Measurements from ENCODE around the gene DLGAP1. TPM values are rescaled to one million over a fixed set of nuclear protein-coding genes. Genes with fewer than 3 reads are reported as not detected.

DLGAP1 gene
- total and polyA plus RNA-seq, 10 of the 15 experiments (the other 5 are each of a cell fraction or from before 2014, with no cell fraction given) = 0.23 to 27.6 (median 1.9) TPM

DNA sequence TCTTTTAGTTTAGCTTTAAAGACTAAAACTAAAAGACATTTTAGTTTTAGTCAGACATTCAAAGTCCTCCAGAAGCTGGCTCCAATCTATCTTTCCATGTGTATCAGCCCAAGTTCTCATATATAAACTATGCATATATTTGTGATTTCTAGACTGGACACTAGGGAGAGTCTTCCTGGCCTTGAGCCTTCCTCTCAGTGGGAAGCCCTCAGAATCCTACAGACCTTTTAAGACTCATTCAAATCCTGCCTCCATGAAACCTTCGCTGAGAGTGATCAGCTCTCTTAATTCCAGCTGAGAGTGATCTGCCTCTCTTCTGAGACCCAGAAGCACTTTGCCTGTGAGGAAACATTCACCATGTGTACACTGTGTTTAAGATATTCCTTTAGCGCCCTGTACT lies 552.4 kb downstream of the DLGAP1 start (continued):
- TF ChIP-seq, protein P1, sequence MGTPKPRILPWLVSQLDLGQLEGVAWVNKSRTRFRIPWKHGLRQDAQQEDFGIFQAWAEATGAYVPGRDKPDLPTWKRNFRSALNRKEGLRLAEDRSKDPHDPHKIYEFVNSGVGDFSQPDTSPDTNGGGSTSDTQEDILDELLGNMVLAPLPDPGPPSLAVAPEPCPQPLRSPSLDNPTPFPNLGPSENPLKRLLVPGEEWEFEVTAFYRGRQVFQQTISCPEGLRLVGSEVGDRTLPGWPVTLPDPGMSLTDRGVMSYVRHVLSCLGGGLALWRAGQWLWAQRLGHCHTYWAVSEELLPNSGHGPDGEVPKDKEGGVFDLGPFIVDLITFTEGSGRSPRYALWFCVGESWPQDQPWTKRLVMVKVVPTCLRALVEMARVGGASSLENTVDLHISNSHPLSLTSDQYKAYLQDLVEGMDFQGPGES (IDR thresholded peaks at IDR 0.05) = no peak

DNA sequence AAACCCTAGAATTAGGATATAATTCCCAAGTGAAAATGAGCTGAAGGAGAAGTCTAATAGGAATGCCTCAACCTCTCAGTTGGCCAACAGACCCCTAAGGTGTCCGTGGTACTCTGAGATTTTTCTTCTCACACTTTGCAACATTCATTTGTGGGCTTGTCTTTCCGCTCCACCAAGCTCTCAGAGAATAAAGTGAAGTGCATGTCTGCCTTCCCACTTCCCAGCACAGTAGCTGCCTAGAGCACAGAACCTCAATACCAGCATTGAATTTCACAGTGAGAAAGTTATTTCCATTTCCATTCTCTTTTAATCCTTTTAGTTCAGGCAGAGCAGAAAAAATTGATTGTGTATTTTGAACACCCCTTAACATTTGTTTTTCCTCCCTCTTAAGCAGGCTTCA lies 553.3 kb downstream of the DLGAP1 start:
- no peak overlapping the region for H3K4me2 ChIP-seq (ENCODE audit: control insufficient read depth, insufficient read depth)
- H3K27me3 ChIP-seq (replicated peaks in 1 of 2; ENCODE audit: control insufficient read depth in 2 of 2, insufficient read depth in 2 of 2, low read length in 1 of 2) = no peaks in the 10 kb centered on the region
- no peak overlapping the region for H2AFZ ChIP-seq (ENCODE audit: control insufficient read depth, low read depth, low read length)
- ATAC-seq (no peak), DNase-seq (ENCODE audit: low read depth, low spot score) (no peak), FAIRE-seq (no peak)
- RAD21 ChIA-PET (ENCODE audit: unreplicated experiment) = no interaction called here
- 5% methylated on average over 2 of the region's 2 CpGs for WGBS (ENCODE audit: insufficient coverage, insufficient replicate concordance, low lambda C conversion rate, missing lambda C conversion rate)
- SMC1A ChIA-PET (ENCODE audit: uncharacterized antibody, unreplicated experiment) = interaction anchor here (1.1 to 2.0 kb wide), 4 partner anchors 12 to 30 kb away, joined by 3 to 5 read pairs (median 4); no protein-coding TSS in a partner anchor
- intact Hi-C loops (cut with micrococcal nuclease; ENCODE audit: unreplicated experiment) (no loop called here), in situ Hi-C loops (cut with MboI) (no loop called here)
- no peaks in the 10 kb centered on the region for H3K4me1 ChIP-seq (ENCODE audit: control insufficient read depth, insufficient read depth, low read length)
- H3K9ac ChIP-seq (ENCODE audit: control insufficient read depth, insufficient read depth, low read length) = no peak overlapping the region
- no peaks in the 10 kb centered on the region for H3K36me3 ChIP-seq (ENCODE audit: control insufficient read depth in 2 of 2, insufficient read depth in 2 of 2, low read length in 1 of 2)
- H3K27ac ChIP-seq (ENCODE audit: control insufficient read depth, insufficient read depth) = no peak overlapping the region
- no peaks in the 10 kb centered on the region for H3K9me3 ChIP-seq (replicated peaks; ENCODE audit: control insufficient read depth, insufficient read depth, low read length)
- POLR2A ChIA-PET = no interaction called here
- H3K79me2 ChIP-seq (ENCODE audit: control insufficient read depth, insufficient read depth, low read length) = no peaks in the 10 kb centered on the region
- CTCF ChIA-PET = interaction anchor here (0.9 to 2.4 kb wide), 3 partner anchors 9 to 1156 kb away, joined by 3 to 5 read pairs (median 3); no protein-coding TSS in a partner anchor
- H3K4me3 ChIP-seq = no peak overlapping the region
- no peaks in the 10 kb centered on the region for H4K20me1 ChIP-seq (ENCODE audit: control insufficient read depth, insufficient read depth)
- BruUV-seq (replicated peaks) = no TSS peak
- TF ChIP-seq, protein P2, sequence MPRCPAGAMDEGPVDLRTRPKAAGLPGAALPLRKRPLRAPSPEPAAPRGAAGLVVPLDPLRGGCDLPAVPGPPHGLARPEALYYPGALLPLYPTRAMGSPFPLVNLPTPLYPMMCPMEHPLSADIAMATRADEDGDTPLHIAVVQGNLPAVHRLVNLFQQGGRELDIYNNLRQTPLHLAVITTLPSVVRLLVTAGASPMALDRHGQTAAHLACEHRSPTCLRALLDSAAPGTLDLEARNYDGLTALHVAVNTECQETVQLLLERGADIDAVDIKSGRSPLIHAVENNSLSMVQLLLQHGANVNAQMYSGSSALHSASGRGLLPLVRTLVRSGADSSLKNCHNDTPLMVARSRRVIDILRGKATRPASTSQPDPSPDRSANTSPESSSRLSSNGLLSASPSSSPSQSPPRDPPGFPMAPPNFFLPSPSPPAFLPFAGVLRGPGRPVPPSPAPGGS (IDR thresholded peaks at IDR 0.05; ENCODE audit: borderline replicate concordance, insufficient read depth, low read depth, low read length, poor library complexity, severe bottlenecking) = no peak
- TF ChIP-seq, protein P3, sequence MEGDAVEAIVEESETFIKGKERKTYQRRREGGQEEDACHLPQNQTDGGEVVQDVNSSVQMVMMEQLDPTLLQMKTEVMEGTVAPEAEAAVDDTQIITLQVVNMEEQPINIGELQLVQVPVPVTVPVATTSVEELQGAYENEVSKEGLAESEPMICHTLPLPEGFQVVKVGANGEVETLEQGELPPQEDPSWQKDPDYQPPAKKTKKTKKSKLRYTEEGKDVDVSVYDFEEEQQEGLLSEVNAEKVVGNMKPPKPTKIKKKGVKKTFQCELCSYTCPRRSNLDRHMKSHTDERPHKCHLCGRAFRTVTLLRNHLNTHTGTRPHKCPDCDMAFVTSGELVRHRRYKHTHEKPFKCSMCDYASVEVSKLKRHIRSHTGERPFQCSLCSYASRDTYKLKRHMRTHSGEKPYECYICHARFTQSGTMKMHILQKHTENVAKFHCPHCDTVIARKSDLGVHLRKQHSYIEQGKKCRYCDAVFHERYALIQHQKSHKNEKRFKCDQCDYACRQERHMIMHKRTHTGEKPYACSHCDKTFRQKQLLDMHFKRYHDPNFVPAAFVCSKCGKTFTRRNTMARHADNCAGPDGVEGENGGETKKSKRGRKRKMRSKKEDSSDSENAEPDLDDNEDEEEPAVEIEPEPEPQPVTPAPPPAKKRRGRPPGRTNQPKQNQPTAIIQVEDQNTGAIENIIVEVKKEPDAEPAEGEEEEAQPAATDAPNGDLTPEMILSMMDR (IDR thresholded peaks at IDR 0.05 in 2 of 3, conservative IDR thresholded peaks at IDR 0.05 in 1 of 3; ENCODE audit: control insufficient read depth in 2 of 3, extremely low read depth in 1 of 3, insufficient read depth in 1 of 3, low read depth in 3 of 3, low read length in 3 of 3) = no peak
- no peak for TF ChIP-seq FOXK2 (IDR thresholded peaks at IDR 0.05)
- no peak for TF ChIP-seq ETV6 (conservative IDR thresholded peaks at IDR 0.05 in 1 of 2, IDR thresholded peaks at IDR 0.05 in 1 of 2; ENCODE audit: borderline replicate concordance in 1 of 2, low read depth in 1 of 2)
- no peak for TF ChIP-seq MYC (IDR thresholded peaks at IDR 0.05; ENCODE audit: insufficient read depth, insufficient read length, insufficient replicate concordance, low read length, severe bottlenecking)
- no peak for TF ChIP-seq GABPA (IDR thresholded peaks at IDR 0.05; ENCODE audit: low read depth)
- TF ChIP-seq, protein P4, sequence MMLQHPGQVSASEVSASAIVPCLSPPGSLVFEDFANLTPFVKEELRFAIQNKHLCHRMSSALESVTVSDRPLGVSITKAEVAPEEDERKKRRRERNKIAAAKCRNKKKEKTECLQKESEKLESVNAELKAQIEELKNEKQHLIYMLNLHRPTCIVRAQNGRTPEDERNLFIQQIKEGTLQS (IDR thresholded peaks at IDR 0.05; ENCODE audit: borderline replicate concordance, extremely low read depth, low read depth, low read length) = no peak
- TF ChIP-seq, protein P5, sequence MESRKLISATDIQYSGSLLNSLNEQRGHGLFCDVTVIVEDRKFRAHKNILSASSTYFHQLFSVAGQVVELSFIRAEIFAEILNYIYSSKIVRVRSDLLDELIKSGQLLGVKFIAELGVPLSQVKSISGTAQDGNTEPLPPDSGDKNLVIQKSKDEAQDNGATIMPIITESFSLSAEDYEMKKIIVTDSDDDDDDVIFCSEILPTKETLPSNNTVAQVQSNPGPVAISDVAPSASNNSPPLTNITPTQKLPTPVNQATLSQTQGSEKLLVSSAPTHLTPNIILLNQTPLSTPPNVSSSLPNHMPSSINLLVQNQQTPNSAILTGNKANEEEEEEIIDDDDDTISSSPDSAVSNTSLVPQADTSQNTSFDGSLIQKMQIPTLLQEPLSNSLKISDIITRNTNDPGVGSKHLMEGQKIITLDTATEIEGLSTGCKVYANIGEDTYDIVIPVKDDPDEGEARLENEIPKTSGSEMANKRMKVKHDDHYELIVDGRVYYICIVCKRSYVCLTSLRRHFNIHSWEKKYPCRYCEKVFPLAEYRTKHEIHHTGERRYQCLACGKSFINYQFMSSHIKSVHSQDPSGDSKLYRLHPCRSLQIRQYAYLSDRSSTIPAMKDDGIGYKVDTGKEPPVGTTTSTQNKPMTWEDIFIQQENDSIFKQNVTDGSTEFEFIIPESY (IDR thresholded peaks at IDR 0.05) = no peak
- TF ChIP-seq SUZ12 (IDR thresholded peaks at IDR 0.05; ENCODE audit: unreplicated experiment) = no peak
